Measurements from ENCODE around the gene ZNF697.
"Not testable (repeated sequence)": the region's sequence is repeated elsewhere in the genome, so short reads cannot be mapped to it uniquely, and the experiment has no call there.

ZNF697 gene

GRCh38 chr1:119631433-119632102 lies 16.5 kb downstream of the ZNF697 start:
- peak; percentile 72 for DNase-seq (ENCODE audit: low read depth)

GRCh38 chr1:119631086-119631432 lies 17.0 kb downstream of the ZNF697 start:
- DNase-seq (ENCODE audit: low read depth): no peak

DNA sequence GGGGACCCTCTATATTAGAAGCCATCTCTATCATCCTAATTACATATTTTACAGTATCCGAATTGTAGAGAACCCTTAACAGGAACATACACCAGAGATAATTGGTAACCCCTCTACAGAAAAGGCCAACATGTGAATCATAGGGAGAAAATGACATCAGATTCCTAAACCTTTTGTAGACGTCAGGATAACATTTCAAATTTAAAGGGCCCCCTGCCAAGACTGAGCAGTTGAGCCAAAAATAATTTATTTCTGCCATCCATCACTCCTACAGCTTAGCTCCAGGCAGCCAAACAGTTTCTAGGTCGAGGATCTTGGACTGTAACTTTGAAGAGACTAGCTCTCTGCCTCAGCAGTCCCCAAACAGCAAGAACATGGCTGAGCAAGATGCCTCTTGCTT lies 21.2 kb downstream of the ZNF697 start:
- peak; percentile 46 for DNase-seq (ENCODE audit: low read depth)

- DNase-seq (ENCODE audit: low read depth): no peak
Measured at GRCh38 chr1:119626011-119626545, 22.0 kb downstream of the ZNF697 start.

- no peak for DNase-seq (ENCODE audit: low read depth)
Measured at GRCh38 chr1:119623678-119624077, 24.4 kb downstream of the ZNF697 start.

- DNase-seq (ENCODE audit: low read depth): no peak
Measured at GRCh38 chr1:119623193-119623515, 24.9 kb downstream of the ZNF697 start.

GRCh38 chr1:119622311-119623192 lies 25.5 kb downstream of the ZNF697 start:
- DNase-seq (ENCODE audit: low read depth): no peak

- no peak for DNase-seq (ENCODE audit: low read depth)
Measured at GRCh38 chr1:119621705-119622104, 26.4 kb downstream of the ZNF697 start.

GRCh38 chr1:119617751-119618691 lies 30.0 kb downstream of the ZNF697 start:
- peak; percentile 9 for DNase-seq (ENCODE audit: low read depth)

- not testable (repeated sequence) for DNase-seq (ENCODE audit: low read depth)
Measured at GRCh38 chr1:119616748-119617147, 31.3 kb downstream of the ZNF697 start.

GRCh38 chr1:119615100-119615499 lies 33.0 kb downstream of the ZNF697 start:
- not testable (repeated sequence) for DNase-seq (ENCODE audit: low read depth)

- peak; percentile 79 for DNase-seq (ENCODE audit: low read depth)
Measured at GRCh38 chr1:119613769-119614720, 34.0 kb downstream of the ZNF697 start.

DNA sequence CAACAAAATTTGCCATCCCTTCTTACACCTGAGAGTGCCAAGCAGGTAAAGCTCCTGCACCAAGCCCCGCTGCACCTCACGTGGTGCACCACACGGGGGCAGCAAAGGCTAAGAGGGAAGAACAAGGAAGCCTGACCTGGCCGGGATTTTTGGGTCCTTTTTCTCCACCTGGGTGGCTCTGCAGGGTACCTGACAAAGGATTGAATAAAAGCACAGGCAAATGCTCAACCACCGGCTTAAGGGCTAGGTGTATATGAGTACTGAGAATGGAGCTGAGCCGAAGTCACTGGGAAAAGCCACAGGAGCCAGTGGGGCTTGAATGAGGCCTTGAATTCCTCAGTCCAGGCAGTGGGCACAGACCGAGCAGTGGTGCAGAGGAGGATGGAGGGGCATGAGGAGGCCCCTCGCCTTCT lies 36.4 kb downstream of the ZNF697 start:
- peak; percentile 29 for DNase-seq (ENCODE audit: low read depth)

GRCh38 chr1:119608816-119609215 lies 39.2 kb downstream of the ZNF697 start:
- DNase-seq (ENCODE audit: low read depth): not testable (repeated sequence)

- not testable (repeated sequence) for DNase-seq (ENCODE audit: low read depth)
Measured at GRCh38 chr1:119607087-119607807, 40.8 kb downstream of the ZNF697 start.

- no peak for DNase-seq (ENCODE audit: low read depth)
Measured at GRCh38 chr1:119606394-119606793, 41.7 kb downstream of the ZNF697 start.

GRCh38 chr1:119605686-119606085 lies 42.4 kb downstream of the ZNF697 start:
- no peak for DNase-seq (ENCODE audit: low read depth)

DNA sequence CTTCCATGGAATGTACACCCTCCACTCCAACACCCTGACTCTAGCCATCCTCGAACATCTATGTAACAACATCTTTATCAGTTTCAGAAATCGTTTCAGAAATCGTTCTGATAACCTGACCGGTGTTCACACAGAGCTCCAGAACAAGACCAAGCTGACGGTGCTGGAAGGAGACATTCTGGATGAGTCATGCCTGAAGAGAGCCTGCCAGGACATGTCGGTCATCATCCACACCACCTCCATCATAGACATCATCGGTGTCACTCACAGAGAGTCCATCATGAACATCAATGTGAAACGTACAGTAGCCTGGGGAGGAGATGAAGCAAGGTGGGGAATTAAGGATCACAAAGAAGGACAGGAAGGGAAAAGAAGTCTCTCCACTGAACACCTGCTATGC lies 43.0 kb downstream of the ZNF697 start:
- DNase-seq (ENCODE audit: low read depth): peak; percentile 40

- DNase-seq (ENCODE audit: low read depth): peak; percentile 47
Measured at GRCh38 chr1:119603695-119604094, 44.4 kb downstream of the ZNF697 start.

GRCh38 chr1:119603241-119603640 lies 44.8 kb downstream of the ZNF697 start:
- not testable (repeated sequence) for DNase-seq (ENCODE audit: low read depth)

Measured in iris pigment epithelial cell (primary cell).